ENCODE measurements around the gene MTR. TPM values are rescaled to one million over a fixed set of nuclear protein-coding genes. Genes with fewer than 3 reads are reported as not detected.

MTR gene
- total and polyA plus RNA-seq, 12 donors, result 5.2 to 100 (median 65.4) TPM

GRCh38 chr1:236762410-236762809, 32.7 kb upstream of the MTR start:
- intact Hi-C loops (cut with DNase I), result loop anchor here in 1 of 10 donors (10.0 kb wide), 1 partner anchor 802 kb away; no protein-coding TSS in a partner anchor
- DNase-seq (no peak), ATAC-seq (peak in 1 of 8 donors; percentile 20)
- WGBS, 2 donors, result 73% methylated on average over 15 of the region's 15 CpGs
- Histone ChIP-seq H3K27me3 (no peaks in the 10 kb centered on the region), H3K36me3 (peaks cover 0 to 85% (median 11%) of the 10 kb centered on the region in 9 donors), H3K9me3 (no peaks in the 10 kb centered on the region), H3K4me1 (peaks cover 0 to 28% (median 0%) of the 10 kb centered on the region in 9 donors), H3K4me3 (no peak overlapping the region), H3K27ac (no peak overlapping the region)
- TF ChIP-seq, protein P1, sequence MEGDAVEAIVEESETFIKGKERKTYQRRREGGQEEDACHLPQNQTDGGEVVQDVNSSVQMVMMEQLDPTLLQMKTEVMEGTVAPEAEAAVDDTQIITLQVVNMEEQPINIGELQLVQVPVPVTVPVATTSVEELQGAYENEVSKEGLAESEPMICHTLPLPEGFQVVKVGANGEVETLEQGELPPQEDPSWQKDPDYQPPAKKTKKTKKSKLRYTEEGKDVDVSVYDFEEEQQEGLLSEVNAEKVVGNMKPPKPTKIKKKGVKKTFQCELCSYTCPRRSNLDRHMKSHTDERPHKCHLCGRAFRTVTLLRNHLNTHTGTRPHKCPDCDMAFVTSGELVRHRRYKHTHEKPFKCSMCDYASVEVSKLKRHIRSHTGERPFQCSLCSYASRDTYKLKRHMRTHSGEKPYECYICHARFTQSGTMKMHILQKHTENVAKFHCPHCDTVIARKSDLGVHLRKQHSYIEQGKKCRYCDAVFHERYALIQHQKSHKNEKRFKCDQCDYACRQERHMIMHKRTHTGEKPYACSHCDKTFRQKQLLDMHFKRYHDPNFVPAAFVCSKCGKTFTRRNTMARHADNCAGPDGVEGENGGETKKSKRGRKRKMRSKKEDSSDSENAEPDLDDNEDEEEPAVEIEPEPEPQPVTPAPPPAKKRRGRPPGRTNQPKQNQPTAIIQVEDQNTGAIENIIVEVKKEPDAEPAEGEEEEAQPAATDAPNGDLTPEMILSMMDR (IDR thresholded peaks at IDR 0.05), result no peak

DNA sequence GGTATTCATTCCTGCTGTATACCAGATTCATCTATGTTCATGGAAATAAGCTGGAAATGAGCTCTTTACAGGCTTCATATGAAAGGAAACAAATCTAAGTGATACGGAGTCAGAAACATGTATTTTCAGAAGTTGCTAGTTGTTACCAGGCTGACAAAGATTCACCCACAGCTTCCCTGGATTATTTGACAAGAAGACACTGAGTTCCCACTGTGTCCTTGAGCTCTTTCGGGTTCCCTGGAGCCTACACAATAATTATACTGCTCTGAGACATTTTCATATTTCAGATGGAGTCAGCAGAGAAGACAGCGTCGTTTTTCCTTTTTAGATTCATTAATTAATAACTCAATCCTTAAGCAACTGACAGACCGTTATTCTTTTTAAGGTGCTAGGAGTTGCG, 29.3 kb upstream of the MTR start:
- H3K36me3 ChIP-seq, result peaks cover 0 to 52% (median 11%) of the 10 kb centered on the region in 9 donors
- no peak for DNase-seq
- no peak for ATAC-seq
- H3K27me3 ChIP-seq, result no peaks in the 10 kb centered on the region
- peaks cover 0 to 9% (median 0%) of the 10 kb centered on the region in 9 donors for H3K4me1 ChIP-seq
- 75 to 81% methylated on average over 6 of the region's 6 CpGs for WGBS, 2 donors
- TF ChIP-seq, protein P1 (IDR thresholded peaks at IDR 0.05), result no peak
- intact Hi-C loops (cut with DNase I), result loop anchor here in 1 of 10 donors (10.0 kb wide), 1 partner anchor 799 kb away; no protein-coding TSS in a partner anchor
- no peak overlapping the region for H3K4me3 ChIP-seq
- H3K9me3 ChIP-seq, result no peaks in the 10 kb centered on the region
- no peak overlapping the region for H3K27ac ChIP-seq

- DNase-seq, result no peak
- WGBS, 2 donors, result 78 to 86% methylated on average over 3 of the region's 3 CpGs
- intact Hi-C loops (cut with DNase I), result loop anchor here in 1 of 10 donors (10.0 kb wide), 1 partner anchor 798 kb away; no protein-coding TSS in a partner anchor
- Histone ChIP-seq H3K9me3 (no peaks in the 10 kb centered on the region), H3K4me3 (no peak overlapping the region), H3K4me1 (peaks cover 0 to 2% (median 0%) of the 10 kb centered on the region in 9 donors), H3K36me3 (peaks cover 0 to 45% (median 11%) of the 10 kb centered on the region in 9 donors), H3K27ac (no peak overlapping the region), H3K27me3 (peaks cover 0 to 4% (median 0%) of the 10 kb centered on the region in 7 donors)
- ATAC-seq, result no peak
- TF ChIP-seq, protein P1 (IDR thresholded peaks at IDR 0.05), result no peak
Measured at GRCh38 chr1:236766506-236766905, 28.6 kb upstream of the MTR start.

DNA sequence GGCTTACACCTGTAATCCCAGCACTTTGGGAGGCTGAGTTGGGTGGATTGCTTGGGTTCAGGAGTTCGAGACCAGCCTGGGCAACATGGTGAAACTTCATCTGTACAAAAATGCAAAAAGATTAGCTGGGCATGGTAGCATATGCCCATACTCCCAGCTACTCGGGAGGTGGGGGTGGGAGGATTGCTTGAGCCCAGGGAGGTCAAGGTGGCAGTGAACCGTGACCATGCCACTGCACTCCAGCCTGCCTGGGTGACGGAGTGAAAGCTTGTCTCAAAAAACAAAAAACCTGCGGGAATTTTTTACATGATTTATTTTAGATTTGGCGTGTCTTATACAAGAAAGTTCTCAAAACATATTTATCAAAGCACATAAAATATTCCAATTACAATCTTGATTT, 27.8 kb upstream of the MTR start:
- peaks cover 0 to 37% (median 8%) of the 10 kb centered on the region in 9 donors for H3K36me3 ChIP-seq
- no peak overlapping the region for H3K27ac ChIP-seq
- 71 to 75% methylated on average over 6 of the region's 6 CpGs for WGBS, 2 donors
- no peak for DNase-seq
- no peaks in the 10 kb centered on the region for H3K9me3 ChIP-seq
- intact Hi-C loops (cut with DNase I), result loop anchor here in 1 of 10 donors (10.0 kb wide), 1 partner anchor 798 kb away; no protein-coding TSS in a partner anchor
- peak in 2 of 8 donors; percentile 19 to 37 for ATAC-seq
- no peak overlapping the region for H3K4me3 ChIP-seq
- TF ChIP-seq, protein P1 (IDR thresholded peaks at IDR 0.05), result no peak
- H3K4me1 ChIP-seq, result no peaks in the 10 kb centered on the region
- H3K27me3 ChIP-seq, result peaks cover 0 to 4% (median 0%) of the 10 kb centered on the region in 7 donors

Measured in heart right ventricle (tissue), 16 donors.